A549 (cell line): ENCODE results near the gene BAG3. TPM values are rescaled to one million over a fixed set of nuclear protein-coding genes. Genes with fewer than 3 reads are reported as not detected.

ENCODE experiments used
- ATAC-seq, 2 experiments: fragments of 200-7000 bp in 1 of 2; fragments of >200 bp in 1 of 2; cut with Nextera tagmentation in 1 of 2; cut with Tn5 transposase in 1 of 2; 3 replicates each; pipeline versions ENCODE4 v1.8.0 to v1.9.1; 2018 to 2020; ENCODE audit warnings: mild to moderate bottlenecking in 1 of 2, moderate library complexity in 1 of 2
- CTCF ChIA-PET: fragments of 300-600 bp; sonication (Branson Sonifier 250); formaldehyde crosslinking; extraction: SDS; loops from one replicate; lab custom pipeline; 2021; ENCODE audit warnings: antibody characterized with exemption, inconsistent platforms; lab: Yijun Ruan, JAX
- POLR2A ChIA-PET: fragments of 350-600 bp; formaldehyde crosslinking; extraction: SDS; loops from one replicate; lab custom pipeline; 2021; ENCODE audit warnings: antibody characterized with exemption, inconsistent platforms; lab: Yijun Ruan, JAX
- DNase-seq, 2 experiments: peaks; one replicate each; pipeline versions ENCODE4 v3.0.0 to v3.0.0-alpha.2; 2011 to 2016; ENCODE audit warnings: low read depth in 1 of 2, low spot score in 1 of 2
- FAIRE-seq: peaks from 2 replicates; lab custom pipeline; 2011; peaks lifted over from hg19 to GRCh38; lab: Jason Lieb, UNC
- H3K27ac ChIP-seq, 2 experiments: fragments of >200 bp; sonication (Bioruptor Twin); formaldehyde crosslinking; 3 replicates each; pipeline ENCODE4 v1.5.1; 2016 to 2017
- H3K4me1 ChIP-seq: fragments of >200 bp; sonication (Bioruptor Twin); formaldehyde crosslinking; 3 replicates; pipeline ENCODE4 v1.6.1; 2016
- H3K4me2 ChIP-seq: fragments of >200 bp; sonication (Bioruptor Twin); formaldehyde crosslinking; 3 replicates; pipeline ENCODE4 v1.6.1; 2016
- H3K4me3 ChIP-seq: fragments of >200 bp; sonication (Bioruptor Twin); formaldehyde crosslinking; 3 replicates; pipeline ENCODE4 v1.5.1; 2016
- H3K9me3 ChIP-seq: fragments of >200 bp; sonication (Bioruptor Twin); formaldehyde crosslinking; 3 replicates; pipeline ENCODE4 v1.6.1; 2016
- CBX2 ChIP-seq: fragments of 200-600 bp; sonication (generic); IDR thresholded peaks from 2 replicates; pipeline ENCODE4 v1.6.1; 2016; ENCODE audit warnings: low read depth, mild to moderate bottlenecking, borderline replicate concordance
- CEBPB ChIP-seq, 2 experiments: fragments of >200 bp in 1 of 2; sonication (Bioruptor Twin) in 1 of 2; formaldehyde crosslinking in 1 of 2; IDR thresholded peaks; 2 replicates each; pipeline ENCODE4 v1.6.1; 2012 to 2016
- CHD4 ChIP-seq: fragments of 200-600 bp; sonication (generic); IDR thresholded peaks from 2 replicates; pipeline ENCODE4 v1.6.1; 2016; ENCODE audit warnings: antibody characterized with exemption, mild to moderate bottlenecking, borderline replicate concordance
- CTCF ChIP-seq: fragments of >200 bp; sonication (Bioruptor Twin); formaldehyde crosslinking; IDR thresholded peaks from 3 replicates; pipeline ENCODE4 v1.5.1; 2016
- EHF ChIP-seq: fragments of 250-450 bp; sonication (Bioruptor Pico); IDR thresholded peaks from 2 replicates; pipeline ENCODE4 v1.5.0; 2020; ENCODE audit warnings: mild to moderate bottlenecking
- FOSL2 ChIP-seq, 2 experiments: fragments of 450-650 bp in 1 of 2; fragments of >200 bp in 1 of 2; sonication (Bioruptor Twin) in 1 of 2; formaldehyde crosslinking; IDR thresholded peaks; 2 replicates each; pipeline versions ENCODE4 v1.5.0 to v1.6.1; 2016 to 2020; ENCODE audit warnings: mild to moderate bottlenecking in 1 of 2, moderate library complexity in 1 of 2
- FOXS1 ChIP-seq: fragments of 250-450 bp; sonication (Bioruptor Pico); IDR thresholded peaks from 2 replicates; pipeline ENCODE4 v1.5.0; 2020; ENCODE audit warnings: mild to moderate bottlenecking, moderate library complexity
- HOXB5 ChIP-seq: fragments of 250-450 bp; sonication (Bioruptor Pico); IDR thresholded peaks from 2 replicates; pipeline ENCODE4 v1.5.0; 2020; ENCODE audit warnings: mild to moderate bottlenecking, moderate library complexity
- MAFK ChIP-seq: fragments of 450-650 bp; IDR thresholded peaks from 2 replicates; pipeline ENCODE4 v1.6.1; 2014; ENCODE audit not compliant: partially characterized antibody
- SMC3 ChIP-seq: fragments of >200 bp; sonication (Bioruptor Twin); formaldehyde crosslinking; IDR thresholded peaks from 3 replicates; pipeline ENCODE4 v1.6.1; 2018; ENCODE audit warnings: inconsistent platforms
- SREBF2 ChIP-seq: fragments of 450-650 bp; IDR thresholded peaks from 2 replicates; pipeline ENCODE4 v1.6.1; 2014; ENCODE audit warnings: mild to moderate bottlenecking, moderate library complexity
- TFCP2L1 ChIP-seq: fragments of 250-450 bp; sonication (Bioruptor Pico); IDR thresholded peaks from 2 replicates; pipeline ENCODE4 v1.5.0; 2021; ENCODE audit warnings: mild to moderate bottlenecking
- TP53 ChIP-seq: fragments of 250-450 bp; sonication (Bioruptor Pico); IDR thresholded peaks from 2 replicates; pipeline ENCODE4 v1.5.0; 2021; ENCODE audit warnings: mild to moderate bottlenecking, moderate library complexity
- ZSCAN20 ChIP-seq: fragments of 250-450 bp; sonication (Bioruptor Pico); IDR thresholded peaks from 2 replicates; pipeline ENCODE4 v1.8.0; 2022; ENCODE audit warnings: mild to moderate bottlenecking, moderate library complexity
- WGBS: methylation state at CpG from one replicate; pipeline ENCODE4 v1.1.6; 2017; ENCODE audit errors: missing lambda C conversion rate; 5-methylcytosine and 5-hydroxymethylcytosine counted together
- polyA plus RNA-seq, 4 experiments: library from polyadenylated mRNA; depleted of rRNA in 3 of 4; stranded (reverse); fragments of >200 nt; fragmentation: RNase III in 1 of 4; extraction: RNeasy Plus Mini Kit Qiagen cat#74134 plus additional on column Dnase treatment in 1 of 4; gene quantifications; 2 replicates in 3 of 4; 3 replicates in 1 of 4; pipeline ENCODE4 v1.2.3, GENCODE V29; 2011 to 2017
- TF ChIP-seq, protein P1 (sequence below): fragments of >200 bp; sonication (Bioruptor Twin); formaldehyde crosslinking; IDR thresholded peaks from 3 replicates; pipeline ENCODE4 v1.6.1; 2016
- TF ChIP-seq, protein P2 (sequence below): fragments of >200 bp; sonication (Bioruptor Twin); formaldehyde crosslinking; IDR thresholded peaks from 2 replicates; pipeline ENCODE4 v1.6.1; 2016

The BAG3 gene
- polyA plus RNA-seq, 2 of the 4 experiments (the other 2 are of a cell fraction), result 10.7 to 58.4 TPM

DNA sequence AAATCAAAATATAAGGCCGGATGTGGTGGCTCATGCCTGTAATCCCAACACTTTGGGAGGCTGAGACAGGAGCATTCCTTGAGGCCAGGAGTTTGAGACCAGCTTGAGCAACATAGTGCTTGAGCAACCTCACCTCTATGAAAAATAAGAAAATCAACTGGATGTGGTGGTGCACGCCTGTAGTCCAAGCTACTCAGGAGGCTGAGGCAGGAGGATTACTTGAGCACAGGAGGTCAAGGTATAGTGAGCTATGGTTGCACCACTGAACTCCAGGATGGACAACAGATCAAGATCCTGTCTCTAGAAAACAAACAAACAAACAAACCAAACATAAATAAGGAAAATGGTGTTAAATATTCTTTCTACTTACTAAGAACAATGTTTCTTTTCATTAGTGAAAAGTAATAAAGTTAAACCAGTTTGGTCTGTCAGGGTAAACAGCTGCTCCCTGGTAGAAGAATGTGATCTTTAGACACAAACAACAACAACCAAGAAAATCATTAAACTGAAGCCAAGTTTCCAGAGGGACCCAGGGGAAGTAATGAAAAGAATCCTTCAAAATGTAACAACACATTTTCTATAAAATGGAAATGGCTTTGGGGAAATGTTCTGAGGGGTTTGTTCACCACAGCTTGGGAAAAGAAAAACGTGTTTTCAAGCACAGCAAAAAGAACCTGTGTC is 17.5 kb upstream of the BAG3 start:
- WGBS, result 69% methylated on average over 3 of the region's 3 CpGs
- no peak overlapping the region for H3K4me3 ChIP-seq
- CTCF ChIA-PET, result interaction anchor here (0.8 to 1.9 kb wide), 4 partner anchors 10 to 226 kb away, joined by 4 to 6 read pairs (median 5); no protein-coding TSS in a partner anchor
- DNase-seq (no peak), ATAC-seq (no peak), FAIRE-seq (no peak)
- no peaks in the 10 kb centered on the region for H3K9me3 ChIP-seq
- peaks cover 7% of the 10 kb centered on the region; the same call in 2 of the 3 replicates for H3K4me1 ChIP-seq
- H3K27ac ChIP-seq, result peak overlapping the region; percentile 2 to 9; a peak in 1 of 6 replicates
- no peak for TF ChIP-seq CBX2
- no peak for TF ChIP-seq CHD4
- TF ChIP-seq, protein P1, sequence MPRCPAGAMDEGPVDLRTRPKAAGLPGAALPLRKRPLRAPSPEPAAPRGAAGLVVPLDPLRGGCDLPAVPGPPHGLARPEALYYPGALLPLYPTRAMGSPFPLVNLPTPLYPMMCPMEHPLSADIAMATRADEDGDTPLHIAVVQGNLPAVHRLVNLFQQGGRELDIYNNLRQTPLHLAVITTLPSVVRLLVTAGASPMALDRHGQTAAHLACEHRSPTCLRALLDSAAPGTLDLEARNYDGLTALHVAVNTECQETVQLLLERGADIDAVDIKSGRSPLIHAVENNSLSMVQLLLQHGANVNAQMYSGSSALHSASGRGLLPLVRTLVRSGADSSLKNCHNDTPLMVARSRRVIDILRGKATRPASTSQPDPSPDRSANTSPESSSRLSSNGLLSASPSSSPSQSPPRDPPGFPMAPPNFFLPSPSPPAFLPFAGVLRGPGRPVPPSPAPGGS, result no peak
- TF ChIP-seq HOXB5 (CRISPR knock-in tag), result no peak
- no peak for TF ChIP-seq CTCF
- TF ChIP-seq TFCP2L1 (CRISPR knock-in tag), result no peak
- peak overlapping the region; percentile 8; the same call in 1 of the 3 replicates for H3K4me2 ChIP-seq
- POLR2A ChIA-PET, result interaction anchor here (1.0 kb wide), 1 partner anchor 17 kb away, joined by 7 read pairs; the partner anchor contains the start of gene BAG3

- no peaks in the 10 kb centered on the region for H3K9me3 ChIP-seq
- POLR2A ChIA-PET, result no interaction called here
- H3K27ac ChIP-seq, result peak overlapping the region; percentile 2 to 9; a peak in 1 of 6 replicates
- peaks cover 7% of the 10 kb centered on the region; the same call in 2 of the 3 replicates for H3K4me1 ChIP-seq
- DNase-seq, result peak in 1 of 2 experiments; percentile 27
- H3K4me2 ChIP-seq, result peak overlapping the region; percentile 8; the same call in 1 of the 3 replicates
- 73% methylated on average over 1 of the region's 1 CpG for WGBS
- H3K4me3 ChIP-seq, result no peak overlapping the region
- CTCF ChIA-PET, result interaction anchor here (0.8 kb wide), 1 partner anchor 26 kb away, joined by 6 read pairs; no protein-coding TSS in a partner anchor
- ATAC-seq, result peak in 1 of 2 experiments; percentile 57; a peak in 2 of 6 replicates
- TF ChIP-seq SMC3 (no peak), CEBPB (IDR thresholded peaks at IDR 0.05) (peak in 1 of 2 experiments; percentile 38; a peak in 1 of 4 replicates)
- no peak for FAIRE-seq
These were observed 17.0 kb upstream of the BAG3 start for GRCh38 chr10:119634219-119634544.

DNA sequence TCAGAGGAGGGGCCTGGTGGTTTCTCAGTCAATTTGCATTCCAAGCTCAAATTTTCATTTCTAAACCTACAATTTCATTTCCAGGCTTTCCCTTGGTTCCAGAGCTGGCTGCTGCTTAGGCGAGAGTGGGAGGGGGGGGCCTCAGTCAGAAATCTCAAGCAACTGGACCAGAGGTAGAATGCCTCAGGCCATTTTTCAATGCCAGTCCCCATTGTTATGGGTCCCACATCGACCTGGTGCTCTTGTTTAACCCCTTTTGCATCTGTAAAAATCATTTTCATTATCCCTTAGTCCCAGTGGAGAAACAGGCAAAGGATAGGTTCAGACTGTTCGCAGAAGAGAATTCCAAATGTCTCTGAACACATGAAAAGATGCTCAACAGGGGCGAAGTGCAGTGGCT is 13.5 kb upstream of the BAG3 start:
- Histone ChIP-seq H3K4me2 (no peak overlapping the region), H3K4me1 (peaks cover 7% of the 10 kb centered on the region; the same call in 2 of the 3 replicates), H3K9me3 (no peaks in the 10 kb centered on the region), H3K4me3 (no peak overlapping the region), H3K27ac (no peak overlapping the region)
- POLR2A ChIA-PET, result no interaction called here
- WGBS, result 67% methylated on average over 4 of the region's 4 CpGs
- ATAC-seq (no peak), DNase-seq (no peak), FAIRE-seq (no peak)
- TF ChIP-seq ZSCAN20 (CRISPR knock-in tag), result no peak
- CTCF ChIA-PET, result no interaction called here

- FAIRE-seq, result no peak
- no peak for ATAC-seq
- DNase-seq, result no peak
- Histone ChIP-seq H3K27ac (no peak overlapping the region), H3K4me2 (no peak overlapping the region), H3K9me3 (no peaks in the 10 kb centered on the region), H3K4me1 (peaks cover 3% of the 10 kb centered on the region; the same call in 2 of the 3 replicates), H3K4me3 (no peak overlapping the region)
- no peak for TF ChIP-seq SMC3
- no peak for TF ChIP-seq FOSL2 (IDR thresholded peaks at IDR 0.05)
- no peak for TF ChIP-seq FOSL2 (CRISPR knock-in tag; IDR thresholded peaks at IDR 0.05)
- TF ChIP-seq MAFK, result no peak
- no peak for TF ChIP-seq FOXS1
- TF ChIP-seq, protein P2, sequence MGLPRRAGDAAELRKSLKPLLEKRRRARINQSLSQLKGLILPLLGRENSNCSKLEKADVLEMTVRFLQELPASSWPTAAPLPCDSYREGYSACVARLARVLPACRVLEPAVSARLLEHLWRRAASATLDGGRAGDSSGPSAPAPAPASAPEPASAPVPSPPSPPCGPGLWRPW, result no peak
- no peak for TF ChIP-seq TFCP2L1 (CRISPR knock-in tag)
- TF ChIP-seq TP53 (CRISPR knock-in tag), result no peak
- TF ChIP-seq EHF, result no peak
- TF ChIP-seq SREBF2, result no peak
- WGBS, result 72% methylated on average over 7 of the region's 7 CpGs
- CTCF ChIA-PET, result interaction anchor here (1.2 kb wide), 1 partner anchor 12 kb away, joined by 3 read pairs; the partner anchor contains the start of gene BAG3
- POLR2A ChIA-PET, result no interaction called here
These were observed 12.2 kb upstream of the BAG3 start for GRCh38 chr10:119638982-119639381.
